ENCODE measurements around the gene RBMS1. TPM values are rescaled to one million over a fixed set of nuclear protein-coding genes. Genes with fewer than 3 reads are reported as not detected.

Gene RBMS1
- total and polyA plus RNA-seq, 2 of the 13 experiments (the other 11 are each of a cell fraction or from before 2014, with no cell fraction given): 55.5 to 110 TPM

DNA sequence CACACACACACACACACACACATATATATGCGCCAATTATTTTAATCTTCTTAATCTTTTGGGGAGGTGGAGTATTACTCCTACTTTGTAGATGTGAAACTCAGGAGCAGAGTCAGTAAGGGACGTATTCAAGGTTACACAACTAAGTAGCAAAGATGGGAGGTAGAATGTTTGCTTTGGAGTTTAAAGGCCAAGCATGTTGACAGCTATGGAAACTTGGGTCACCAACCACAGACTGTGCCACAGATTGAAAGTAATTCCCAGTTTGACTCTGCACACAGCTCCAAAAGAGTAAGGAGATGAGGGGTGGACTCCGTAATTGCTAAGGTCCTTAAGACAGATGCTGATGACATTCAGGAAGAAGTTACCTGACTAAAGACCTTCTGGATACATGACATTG is 168.7 kb downstream of the RBMS1 start (continued):
- no peak for TF ChIP-seq FOXC1 (CRISPR knock-in tag; IDR thresholded peaks at IDR 0.05; ENCODE audit: borderline replicate concordance)
- TF ChIP-seq GFI1 (CRISPR knock-in tag; IDR thresholded peaks at IDR 0.05; ENCODE audit: borderline replicate concordance): 0 out of 2 replicates have a peak, but pooled peaks have one; percentile 37
- TF ChIP-seq, protein P1, sequence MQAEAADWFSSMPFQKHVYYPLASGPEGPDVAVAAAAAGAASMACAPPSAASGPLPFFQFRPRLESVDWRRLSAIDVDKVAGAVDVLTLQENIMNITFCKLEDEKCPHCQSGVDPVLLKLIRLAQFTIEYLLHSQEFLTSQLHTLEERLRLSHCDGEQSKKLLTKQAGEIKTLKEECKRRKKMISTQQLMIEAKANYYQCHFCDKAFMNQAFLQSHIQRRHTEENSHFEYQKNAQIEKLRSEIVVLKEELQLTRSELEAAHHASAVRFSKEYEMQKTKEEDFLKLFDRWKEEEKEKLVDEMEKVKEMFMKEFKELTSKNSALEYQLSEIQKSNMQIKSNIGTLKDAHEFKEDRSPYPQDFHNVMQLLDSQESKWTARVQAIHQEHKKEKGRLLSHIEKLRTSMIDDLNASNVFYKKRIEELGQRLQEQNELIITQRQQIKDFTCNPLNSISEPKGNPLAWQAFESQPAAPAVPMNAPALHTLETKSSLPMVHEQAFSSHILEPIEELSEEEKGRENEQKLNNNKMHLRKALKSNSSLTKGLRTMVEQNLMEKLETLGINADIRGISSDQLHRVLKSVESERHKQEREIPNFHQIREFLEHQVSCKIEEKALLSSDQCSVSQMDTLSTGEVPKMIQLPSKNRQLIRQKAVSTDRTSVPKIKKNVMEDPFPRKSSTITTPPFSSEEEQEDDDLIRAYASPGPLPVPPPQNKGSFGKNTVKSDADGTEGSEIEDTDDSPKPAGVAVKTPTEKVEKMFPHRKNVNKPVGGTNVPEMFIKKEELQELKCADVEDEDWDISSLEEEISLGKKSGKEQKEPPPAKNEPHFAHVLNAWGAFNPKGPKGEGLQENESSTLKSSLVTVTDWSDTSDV (CRISPR knock-in tag; IDR thresholded peaks at IDR 0.05): no peak
- TF ChIP-seq ZNF460 (CRISPR knock-in tag; IDR thresholded peaks at IDR 0.05; ENCODE audit: borderline replicate concordance): no peak
- TF ChIP-seq, protein P2, sequence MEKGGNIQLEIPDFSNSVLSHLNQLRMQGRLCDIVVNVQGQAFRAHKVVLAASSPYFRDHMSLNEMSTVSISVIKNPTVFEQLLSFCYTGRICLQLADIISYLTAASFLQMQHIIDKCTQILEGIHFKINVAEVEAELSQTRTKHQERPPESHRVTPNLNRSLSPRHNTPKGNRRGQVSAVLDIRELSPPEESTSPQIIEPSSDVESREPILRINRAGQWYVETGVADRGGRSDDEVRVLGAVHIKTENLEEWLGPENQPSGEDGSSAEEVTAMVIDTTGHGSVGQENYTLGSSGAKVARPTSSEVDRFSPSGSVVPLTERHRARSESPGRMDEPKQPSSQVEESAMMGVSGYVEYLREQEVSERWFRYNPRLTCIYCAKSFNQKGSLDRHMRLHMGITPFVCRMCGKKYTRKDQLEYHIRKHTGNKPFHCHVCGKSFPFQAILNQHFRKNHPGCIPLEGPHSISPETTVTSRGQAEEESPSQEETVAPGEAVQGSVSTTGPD (CRISPR knock-in tag; IDR thresholded peaks at IDR 0.05): no peak
- no peak for TF ChIP-seq TCF7L2 (IDR thresholded peaks at IDR 0.05; ENCODE audit: low read depth, low read length)
- TF ChIP-seq ZNF501 (CRISPR knock-in tag; IDR thresholded peaks at IDR 0.05): no peak
- TF ChIP-seq NONO (IDR thresholded peaks at IDR 0.05): no peak
- TF ChIP-seq NONO (CRISPR knock-in tag; conservative IDR thresholded peaks at IDR 0.05): no peak
- TF ChIP-seq ARNT (IDR thresholded peaks at IDR 0.05): no peak
- TF ChIP-seq RORA (CRISPR knock-in tag; IDR thresholded peaks at IDR 0.05): no peak
- TF ChIP-seq ZNF510 (CRISPR knock-in tag; IDR thresholded peaks at IDR 0.05; ENCODE audit: low read depth): no peak
- no peak for TF ChIP-seq TBL1XR1 (IDR thresholded peaks at IDR 0.05; ENCODE audit: borderline replicate concordance, low read length, partially characterized antibody)
- no peak for TF ChIP-seq ZNF589 (CRISPR knock-in tag; conservative IDR thresholded peaks at IDR 0.05)
- no peak for TF ChIP-seq ZNF234 (CRISPR knock-in tag; conservative IDR thresholded peaks at IDR 0.05)
- TF ChIP-seq, protein P3, sequence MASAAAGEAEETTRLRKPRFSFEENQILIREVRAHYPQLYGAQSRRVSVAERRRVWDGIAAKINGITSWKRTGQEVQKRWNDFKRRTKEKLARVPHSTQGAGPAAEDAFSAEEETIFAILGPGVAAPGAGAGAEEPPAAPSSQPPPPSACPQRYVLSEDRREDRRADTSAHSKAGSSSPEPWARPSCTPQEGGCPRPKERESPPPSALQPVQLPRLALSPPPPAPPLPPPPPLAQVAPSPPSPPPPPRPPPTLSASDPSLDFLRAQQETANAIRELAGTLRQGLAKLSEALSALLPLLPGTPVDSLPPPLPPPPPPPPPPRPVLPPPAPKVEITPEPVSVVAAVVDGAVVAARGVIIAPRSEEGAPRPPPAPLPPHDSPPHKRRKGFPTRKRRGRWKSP (CRISPR knock-in tag; IDR thresholded peaks at IDR 0.05): no peak
- TF ChIP-seq ELF1 (CRISPR knock-in tag; IDR thresholded peaks at IDR 0.05): no peak
- TF ChIP-seq ZNF878 (CRISPR knock-in tag; IDR thresholded peaks at IDR 0.05): no peak
- TF ChIP-seq ZNF367 (CRISPR knock-in tag; IDR thresholded peaks at IDR 0.05; ENCODE audit: borderline replicate concordance): no peak
- no peak for TF ChIP-seq KDM6A (CRISPR knock-in tag; IDR thresholded peaks at IDR 0.05; ENCODE audit: low read depth)
- TF ChIP-seq ZNF773 (CRISPR knock-in tag; IDR thresholded peaks at IDR 0.05; ENCODE audit: borderline replicate concordance): no peak
- TF ChIP-seq HOXA3 (CRISPR knock-in tag; IDR thresholded peaks at IDR 0.05): peak; percentile 21; the same call in 1 of the 2 replicates
- no peak for TF ChIP-seq CENPX (CRISPR knock-in tag; IDR thresholded peaks at IDR 0.05)
- TF ChIP-seq SMAD9 (CRISPR knock-in tag; IDR thresholded peaks at IDR 0.05): no peak
- no peak for TF ChIP-seq ZNF816 (CRISPR knock-in tag; IDR thresholded peaks at IDR 0.05; ENCODE audit: borderline replicate concordance)
- TF ChIP-seq, protein P4, sequence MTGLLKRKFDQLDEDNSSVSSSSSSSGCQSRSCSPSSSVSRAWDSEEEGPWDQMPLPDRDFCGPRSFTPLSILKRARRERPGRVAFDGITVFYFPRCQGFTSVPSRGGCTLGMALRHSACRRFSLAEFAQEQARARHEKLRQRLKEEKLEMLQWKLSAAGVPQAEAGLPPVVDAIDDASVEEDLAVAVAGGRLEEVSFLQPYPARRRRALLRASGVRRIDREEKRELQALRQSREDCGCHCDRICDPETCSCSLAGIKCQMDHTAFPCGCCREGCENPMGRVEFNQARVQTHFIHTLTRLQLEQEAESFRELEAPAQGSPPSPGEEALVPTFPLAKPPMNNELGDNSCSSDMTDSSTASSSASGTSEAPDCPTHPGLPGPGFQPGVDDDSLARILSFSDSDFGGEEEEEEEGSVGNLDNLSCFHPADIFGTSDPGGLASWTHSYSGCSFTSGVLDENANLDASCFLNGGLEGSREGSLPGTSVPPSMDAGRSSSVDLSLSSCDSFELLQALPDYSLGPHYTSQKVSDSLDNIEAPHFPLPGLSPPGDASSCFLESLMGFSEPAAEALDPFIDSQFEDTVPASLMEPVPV (CRISPR knock-in tag; IDR thresholded peaks at IDR 0.05): no peak
- TF ChIP-seq ZNF790 (CRISPR knock-in tag; IDR thresholded peaks at IDR 0.05; ENCODE audit: borderline replicate concordance): no peak

Measured in HepG2 (cell line).